Measurements from ENCODE around the gene ERAS. TPM values are rescaled to one million over a fixed set of nuclear protein-coding genes. Genes with fewer than 3 reads are reported as not detected.

ERAS gene
- polyA plus RNA-seq, 1 donor from 2014 or later = 3.6 TPM

DNA sequence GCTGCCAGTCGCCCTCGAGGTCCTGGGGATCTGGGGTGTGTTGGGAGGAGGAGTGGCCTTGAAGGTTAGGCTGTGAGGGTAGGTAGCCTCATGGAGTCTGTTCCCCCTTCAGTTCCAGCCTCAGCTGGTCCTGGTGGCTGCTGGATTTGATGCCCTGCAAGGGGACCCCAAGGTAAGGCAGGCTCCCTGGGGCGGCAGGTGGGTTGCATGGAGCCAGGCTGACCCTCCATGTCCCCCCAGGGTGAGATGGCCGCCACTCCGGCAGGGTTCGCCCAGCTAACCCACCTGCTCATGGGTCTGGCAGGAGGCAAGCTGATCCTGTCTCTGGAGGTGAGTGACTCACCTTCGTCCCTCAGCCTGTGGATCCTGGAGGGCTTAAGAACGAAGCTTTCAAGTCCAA is 11.6 kb upstream of the ERAS start:
- Histone ChIP-seq H3K4me3 (ENCODE audit: low read length) (no peak overlapping the region), H2AFZ (ENCODE audit: low read depth, low read length) (no peak overlapping the region), H3K27me3 (ENCODE audit: insufficient read depth, low read depth, low read length) (no peaks in the 10 kb centered on the region), H3K9me3 (ENCODE audit: low read length) (no peaks in the 10 kb centered on the region), H3K36me3 (ENCODE audit: insufficient read depth, low read length) (no peaks in the 10 kb centered on the region), H3K79me2 (replicated peaks; ENCODE audit: insufficient read depth, low read length) (no peaks in the 10 kb centered on the region), H3F3A (ENCODE audit: insufficient read depth, low read length, poor library complexity, severe bottlenecking) (no peaks in the 10 kb centered on the region), H3K9ac (ENCODE audit: low read length) (no peak overlapping the region), H4K20me1 (ENCODE audit: insufficient read depth) (no peaks in the 10 kb centered on the region), H3K4me2 (ENCODE audit: low read length) (no peak overlapping the region), H3K27ac (ENCODE audit: low read length) (no peak overlapping the region), H3K9me2 (ENCODE audit: insufficient read depth, low read length) (no peaks in the 10 kb centered on the region)
- TF ChIP-seq EP300 (conservative IDR thresholded peaks at IDR 0.05; ENCODE audit: poor library complexity, severe bottlenecking) (no peak), TAF1 (IDR thresholded peaks at IDR 0.05; ENCODE audit: low read depth) (no peak), EZH2 (IDR thresholded peaks at IDR 0.05; ENCODE audit: borderline replicate concordance, insufficient read depth, low read length, poor library complexity, severe bottlenecking) (no peak), RAD21 (conservative IDR thresholded peaks at IDR 0.05) (no peak), SMC3 (conservative IDR thresholded peaks at IDR 0.05; ENCODE audit: poor library complexity) (no peak)
- TF ChIP-seq, protein P1, sequence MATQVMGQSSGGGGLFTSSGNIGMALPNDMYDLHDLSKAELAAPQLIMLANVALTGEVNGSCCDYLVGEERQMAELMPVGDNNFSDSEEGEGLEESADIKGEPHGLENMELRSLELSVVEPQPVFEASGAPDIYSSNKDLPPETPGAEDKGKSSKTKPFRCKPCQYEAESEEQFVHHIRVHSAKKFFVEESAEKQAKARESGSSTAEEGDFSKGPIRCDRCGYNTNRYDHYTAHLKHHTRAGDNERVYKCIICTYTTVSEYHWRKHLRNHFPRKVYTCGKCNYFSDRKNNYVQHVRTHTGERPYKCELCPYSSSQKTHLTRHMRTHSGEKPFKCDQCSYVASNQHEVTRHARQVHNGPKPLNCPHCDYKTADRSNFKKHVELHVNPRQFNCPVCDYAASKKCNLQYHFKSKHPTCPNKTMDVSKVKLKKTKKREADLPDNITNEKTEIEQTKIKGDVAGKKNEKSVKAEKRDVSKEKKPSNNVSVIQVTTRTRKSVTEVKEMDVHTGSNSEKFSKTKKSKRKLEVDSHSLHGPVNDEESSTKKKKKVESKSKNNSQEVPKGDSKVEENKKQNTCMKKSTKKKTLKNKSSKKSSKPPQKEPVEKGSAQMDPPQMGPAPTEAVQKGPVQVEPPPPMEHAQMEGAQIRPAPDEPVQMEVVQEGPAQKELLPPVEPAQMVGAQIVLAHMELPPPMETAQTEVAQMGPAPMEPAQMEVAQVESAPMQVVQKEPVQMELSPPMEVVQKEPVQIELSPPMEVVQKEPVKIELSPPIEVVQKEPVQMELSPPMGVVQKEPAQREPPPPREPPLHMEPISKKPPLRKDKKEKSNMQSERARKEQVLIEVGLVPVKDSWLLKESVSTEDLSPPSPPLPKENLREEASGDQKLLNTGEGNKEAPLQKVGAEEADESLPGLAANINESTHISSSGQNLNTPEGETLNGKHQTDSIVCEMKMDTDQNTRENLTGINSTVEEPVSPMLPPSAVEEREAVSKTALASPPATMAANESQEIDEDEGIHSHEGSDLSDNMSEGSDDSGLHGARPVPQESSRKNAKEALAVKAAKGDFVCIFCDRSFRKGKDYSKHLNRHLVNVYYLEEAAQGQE (IDR thresholded peaks at IDR 0.05; ENCODE audit: borderline replicate concordance) = no peak
- TF ChIP-seq, protein P2, sequence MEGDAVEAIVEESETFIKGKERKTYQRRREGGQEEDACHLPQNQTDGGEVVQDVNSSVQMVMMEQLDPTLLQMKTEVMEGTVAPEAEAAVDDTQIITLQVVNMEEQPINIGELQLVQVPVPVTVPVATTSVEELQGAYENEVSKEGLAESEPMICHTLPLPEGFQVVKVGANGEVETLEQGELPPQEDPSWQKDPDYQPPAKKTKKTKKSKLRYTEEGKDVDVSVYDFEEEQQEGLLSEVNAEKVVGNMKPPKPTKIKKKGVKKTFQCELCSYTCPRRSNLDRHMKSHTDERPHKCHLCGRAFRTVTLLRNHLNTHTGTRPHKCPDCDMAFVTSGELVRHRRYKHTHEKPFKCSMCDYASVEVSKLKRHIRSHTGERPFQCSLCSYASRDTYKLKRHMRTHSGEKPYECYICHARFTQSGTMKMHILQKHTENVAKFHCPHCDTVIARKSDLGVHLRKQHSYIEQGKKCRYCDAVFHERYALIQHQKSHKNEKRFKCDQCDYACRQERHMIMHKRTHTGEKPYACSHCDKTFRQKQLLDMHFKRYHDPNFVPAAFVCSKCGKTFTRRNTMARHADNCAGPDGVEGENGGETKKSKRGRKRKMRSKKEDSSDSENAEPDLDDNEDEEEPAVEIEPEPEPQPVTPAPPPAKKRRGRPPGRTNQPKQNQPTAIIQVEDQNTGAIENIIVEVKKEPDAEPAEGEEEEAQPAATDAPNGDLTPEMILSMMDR (IDR thresholded peaks at IDR 0.05; ENCODE audit: poor library complexity, severe bottlenecking) = no peak

DNA sequence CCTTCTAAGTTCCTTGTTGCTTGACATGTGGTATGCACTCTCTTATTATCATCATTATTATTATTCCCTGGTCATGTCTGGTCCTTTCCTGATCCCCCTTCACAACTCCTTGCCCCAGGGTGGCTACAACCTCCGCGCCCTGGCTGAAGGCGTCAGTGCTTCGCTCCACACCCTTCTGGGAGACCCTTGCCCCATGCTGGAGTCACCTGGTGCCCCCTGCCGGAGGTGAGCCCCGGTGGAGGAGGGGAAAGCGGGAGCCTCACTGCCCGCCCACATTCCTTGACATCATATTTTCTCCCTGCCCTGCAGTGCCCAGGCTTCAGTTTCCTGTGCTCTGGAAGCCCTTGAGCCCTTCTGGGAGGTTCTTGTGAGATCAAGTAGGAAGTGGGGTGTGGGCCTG is 11.0 kb upstream of the ERAS start:
- no peaks in the 10 kb centered on the region for H3K36me3 ChIP-seq (ENCODE audit: insufficient read depth, low read length)
- TF ChIP-seq, protein P1 (IDR thresholded peaks at IDR 0.05; ENCODE audit: borderline replicate concordance) = no peak
- no peak for TF ChIP-seq EZH2 (IDR thresholded peaks at IDR 0.05; ENCODE audit: borderline replicate concordance, insufficient read depth, low read length, poor library complexity, severe bottlenecking)
- no peak for TF ChIP-seq POLR2AphosphoS5 (IDR thresholded peaks at IDR 0.05)
- TF ChIP-seq MXI1 (conservative IDR thresholded peaks at IDR 0.05; ENCODE audit: poor library complexity, severe bottlenecking) = no peak
- no peak for TF ChIP-seq RAD21 (conservative IDR thresholded peaks at IDR 0.05)
- no peak for TF ChIP-seq EP300 (conservative IDR thresholded peaks at IDR 0.05; ENCODE audit: poor library complexity, severe bottlenecking)
- TF ChIP-seq SMC3 (conservative IDR thresholded peaks at IDR 0.05; ENCODE audit: poor library complexity) = no peak
- TF ChIP-seq, protein P2 (IDR thresholded peaks at IDR 0.05; ENCODE audit: poor library complexity, severe bottlenecking) = no peak
- no peak for TF ChIP-seq TAF1 (IDR thresholded peaks at IDR 0.05; ENCODE audit: low read depth)
- no peaks in the 10 kb centered on the region for H4K20me1 ChIP-seq (ENCODE audit: insufficient read depth)
- H3F3A ChIP-seq (ENCODE audit: insufficient read depth, low read length, poor library complexity, severe bottlenecking) = no peaks in the 10 kb centered on the region
- H3K27me3 ChIP-seq (ENCODE audit: insufficient read depth, low read depth, low read length) = no peaks in the 10 kb centered on the region
- H3K4me2 ChIP-seq (ENCODE audit: low read length) = no peak overlapping the region
- no peaks in the 10 kb centered on the region for H3K9me2 ChIP-seq (ENCODE audit: insufficient read depth, low read length)
- no peaks in the 10 kb centered on the region for H3K79me2 ChIP-seq (replicated peaks; ENCODE audit: insufficient read depth, low read length)
- H2AFZ ChIP-seq (ENCODE audit: low read depth, low read length) = no peak overlapping the region
- H3K9me3 ChIP-seq (ENCODE audit: low read length) = no peaks in the 10 kb centered on the region
- no peak overlapping the region for H3K9ac ChIP-seq (ENCODE audit: low read length)
- H3K4me3 ChIP-seq (ENCODE audit: low read length) = no peak overlapping the region
- no peak overlapping the region for H3K27ac ChIP-seq (ENCODE audit: low read length)

Data from neural cell (in vitro differentiated cells).